ENCODE measurements around the gene POF1B.
"Not testable (repeated sequence)": the region's sequence is repeated elsewhere in the genome, so short reads cannot be mapped to it uniquely, and the experiment has no call there.

POF1B gene, protein sequence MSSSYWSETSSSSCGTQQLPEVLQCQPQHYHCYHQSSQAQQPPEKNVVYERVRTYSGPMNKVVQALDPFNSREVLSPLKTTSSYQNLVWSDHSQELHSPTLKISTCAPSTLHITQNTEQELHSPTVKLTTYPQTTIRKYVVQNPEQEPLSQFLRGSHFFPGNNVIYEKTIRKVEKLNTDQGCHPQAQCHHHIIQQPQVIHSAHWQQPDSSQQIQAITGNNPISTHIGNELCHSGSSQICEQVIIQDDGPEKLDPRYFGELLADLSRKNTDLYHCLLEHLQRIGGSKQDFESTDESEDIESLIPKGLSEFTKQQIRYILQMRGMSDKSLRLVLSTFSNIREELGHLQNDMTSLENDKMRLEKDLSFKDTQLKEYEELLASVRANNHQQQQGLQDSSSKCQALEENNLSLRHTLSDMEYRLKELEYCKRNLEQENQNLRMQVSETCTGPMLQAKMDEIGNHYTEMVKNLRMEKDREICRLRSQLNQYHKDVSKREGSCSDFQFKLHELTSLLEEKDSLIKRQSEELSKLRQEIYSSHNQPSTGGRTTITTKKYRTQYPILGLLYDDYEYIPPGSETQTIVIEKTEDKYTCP

DNA sequence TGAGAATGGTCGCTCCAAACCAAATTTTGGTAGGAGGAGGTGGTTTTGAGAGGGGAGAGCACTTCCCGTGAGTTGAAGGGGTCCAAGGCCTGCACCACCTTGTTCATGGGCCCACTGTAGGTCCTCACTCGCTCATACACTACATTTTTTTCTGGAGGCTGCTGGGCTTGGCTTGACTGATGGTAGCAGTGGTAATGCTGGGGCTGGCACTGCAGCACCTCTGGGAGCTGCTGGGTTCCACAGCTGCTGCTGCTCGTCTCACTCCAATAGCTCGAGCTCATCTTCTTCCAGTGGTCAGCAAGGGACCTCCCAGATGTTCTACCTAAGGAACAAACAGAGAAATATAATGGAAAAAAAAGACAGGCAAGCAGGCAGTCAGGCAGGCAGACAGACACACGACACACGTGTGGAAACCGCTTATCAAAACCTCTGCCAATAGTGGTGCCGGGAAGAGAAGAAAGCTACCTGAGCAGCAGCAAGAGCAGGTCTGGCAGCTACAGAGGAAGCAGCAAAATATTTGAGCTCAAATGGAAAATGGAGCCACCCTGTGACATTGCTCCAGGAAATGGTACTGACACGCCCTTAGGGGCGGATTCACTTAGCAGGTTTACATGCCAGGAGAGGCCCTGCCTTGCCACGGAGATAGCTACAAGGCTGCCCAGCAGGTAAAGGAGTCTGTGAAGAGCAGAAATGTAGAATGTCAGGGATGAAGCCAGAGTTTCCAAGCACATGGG is at the start of gene POF1B:
Gene POF1B (minus strand): TSS at position 492 of the 734 bp plus-strand sequence. CDS start 211 bp downstream, at position 281.
- DNase-seq (ENCODE audit: low read depth in 1 of 2, low spot score in 1 of 2): no peak

DNA sequence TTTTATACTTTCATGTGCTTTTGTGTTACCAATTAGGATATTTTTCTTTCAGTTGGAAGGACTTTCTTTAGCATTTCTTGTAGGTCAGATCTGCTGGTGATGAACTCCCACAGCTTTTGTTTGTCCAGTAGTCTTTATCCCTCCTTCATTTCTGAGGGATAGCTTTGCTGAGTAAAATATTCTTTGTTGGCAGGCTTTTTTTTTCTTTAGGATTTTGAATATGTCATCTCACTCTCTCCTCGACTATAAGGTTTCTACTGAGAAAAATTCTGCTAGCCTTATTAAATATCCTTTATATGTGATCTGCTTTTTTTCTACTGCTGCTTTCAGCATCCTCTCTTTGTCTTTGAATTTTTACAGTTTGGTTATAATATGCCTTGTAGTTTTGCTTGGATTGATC is 49.6 kb upstream of the POF1B start:
- DNase-seq (ENCODE audit: low read depth in 1 of 2, low spot score in 1 of 2): no peak

DNA sequence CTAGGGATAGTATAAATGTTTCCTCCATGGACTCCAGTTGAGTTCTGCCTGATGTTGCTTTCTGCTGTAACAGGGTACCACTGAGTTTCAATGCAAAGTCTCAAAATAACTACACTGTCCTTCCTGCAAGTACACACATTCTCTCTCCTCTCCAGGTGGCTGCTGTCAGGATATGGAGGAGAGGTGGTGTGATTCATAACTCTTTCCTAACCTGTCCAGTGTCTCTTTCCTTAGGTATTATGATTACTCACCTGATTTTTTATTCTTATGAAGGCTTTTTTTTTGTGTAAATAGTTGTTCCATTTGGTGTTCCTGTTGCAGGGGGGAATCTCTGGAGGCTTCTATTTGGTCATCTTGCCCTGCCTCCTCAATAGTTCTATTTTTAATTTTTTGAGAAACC is 39.8 kb upstream of the POF1B start:
- no peak for DNase-seq (ENCODE audit: low read depth in 1 of 2, low spot score in 1 of 2)

DNA sequence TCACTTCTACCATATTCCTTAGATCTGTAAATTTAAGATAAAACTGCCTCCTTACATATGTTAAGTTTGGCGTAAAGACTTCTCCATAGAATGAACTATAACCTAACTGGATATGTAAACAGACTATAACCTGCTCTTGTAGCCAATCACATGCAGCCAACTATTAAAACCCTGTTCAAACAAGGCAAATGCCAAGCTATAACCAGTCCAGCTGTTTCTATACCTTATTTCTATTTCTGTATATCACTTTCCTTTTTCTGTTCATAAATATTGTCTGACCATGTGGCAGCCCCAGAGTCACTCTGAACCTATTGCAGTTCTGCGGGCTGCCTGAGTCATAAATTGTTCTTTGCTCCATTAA is 12.4 kb upstream of the POF1B start:
- no peak for DNase-seq (ENCODE audit: low read depth in 1 of 2, low spot score in 1 of 2)

DNA sequence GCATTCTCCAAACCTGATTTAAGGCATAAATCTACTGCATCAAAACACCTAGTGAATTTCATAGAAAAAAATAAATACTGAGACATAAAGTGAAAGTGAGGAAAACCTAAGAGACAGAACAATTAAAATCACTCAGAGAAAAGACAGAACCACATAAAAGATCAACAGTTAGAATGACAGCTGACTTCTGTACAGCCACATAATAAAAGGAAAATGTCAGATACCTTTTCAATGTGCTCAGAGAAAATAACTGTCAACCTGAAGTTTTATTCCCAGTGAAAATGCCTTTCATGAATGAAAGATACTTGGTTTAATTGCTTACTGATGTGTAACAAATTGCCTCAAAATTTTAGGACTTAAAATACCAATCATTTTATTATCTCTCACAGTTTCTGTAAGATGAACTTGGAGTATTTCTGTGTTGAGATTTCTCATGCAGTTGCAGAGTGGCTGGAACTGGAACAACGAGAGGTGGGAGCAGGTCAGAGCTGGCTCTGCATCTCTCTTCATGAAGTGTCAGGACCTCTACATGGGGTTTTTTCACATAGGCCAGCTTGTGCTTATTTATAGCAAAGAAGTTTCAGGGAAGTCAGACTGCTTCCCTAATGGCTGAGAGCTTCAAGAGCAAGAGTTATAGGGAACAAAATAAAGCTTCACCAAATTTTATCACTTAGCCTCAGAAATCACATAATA is 11.9 kb upstream of the POF1B start:
- no peak for DNase-seq (ENCODE audit: low read depth in 1 of 2, low spot score in 1 of 2)

DNA sequence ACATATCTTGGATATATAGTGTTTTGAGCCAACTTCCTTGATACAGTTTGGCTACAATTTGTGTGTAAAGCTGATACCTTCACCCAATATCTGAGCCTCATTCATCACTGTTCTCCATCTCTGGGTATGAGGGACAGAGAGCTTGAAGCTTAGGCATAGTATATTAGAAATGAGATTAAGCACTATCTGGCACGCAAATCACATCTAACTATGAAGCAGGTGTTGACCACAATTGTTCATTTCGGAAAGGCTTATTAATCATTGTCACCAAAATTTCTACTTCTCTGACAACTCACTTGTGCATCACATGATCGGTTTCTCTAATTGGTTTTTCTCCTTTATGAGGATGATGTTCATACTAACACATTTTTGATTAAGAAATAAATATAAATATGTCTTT is 2.1 kb upstream of the POF1B start:
- no peak for DNase-seq (ENCODE audit: low read depth in 1 of 2, low spot score in 1 of 2)

DNA sequence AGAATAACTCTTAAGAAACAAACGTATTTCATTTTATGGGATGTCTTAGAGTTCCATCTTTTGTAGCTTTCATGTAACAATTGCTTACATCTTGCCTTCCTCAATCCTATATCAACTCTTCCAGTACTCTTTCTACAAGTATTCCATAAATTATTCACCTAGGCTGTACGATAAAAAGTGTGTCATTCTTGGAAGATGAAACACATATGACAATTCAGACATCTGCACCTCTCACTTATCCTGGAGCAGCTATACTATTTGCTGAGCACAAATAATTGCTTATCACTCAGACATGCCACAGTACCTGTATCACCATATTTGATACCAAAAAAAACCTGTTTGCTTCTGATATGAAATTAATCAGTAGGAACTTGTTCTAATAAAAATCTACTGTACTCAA is 1.0 kb downstream of the POF1B start:
- DNase-seq (ENCODE audit: low read depth in 1 of 2, low spot score in 1 of 2): no peak

DNA sequence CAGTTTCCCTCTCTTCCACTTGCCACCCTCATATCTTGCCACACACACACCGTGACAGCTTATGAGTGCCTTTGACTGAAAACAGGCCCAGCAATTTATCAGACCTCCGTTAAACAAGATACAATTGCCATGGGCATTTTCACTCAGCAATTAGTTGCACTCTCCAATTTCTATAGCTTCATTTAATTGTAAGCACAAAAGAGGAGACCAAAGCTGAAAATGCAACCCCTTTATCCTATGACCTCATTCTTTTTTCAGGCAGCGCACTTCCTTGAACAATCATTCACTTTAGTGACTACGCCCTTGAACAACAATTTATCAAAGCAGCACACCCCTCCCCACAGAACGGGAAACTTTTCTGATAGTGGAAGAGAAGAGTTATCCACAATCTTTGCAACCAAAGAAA is 4.1 kb downstream of the POF1B start:
- DNase-seq (ENCODE audit: low read depth in 1 of 2, low spot score in 1 of 2): no peak

DNA sequence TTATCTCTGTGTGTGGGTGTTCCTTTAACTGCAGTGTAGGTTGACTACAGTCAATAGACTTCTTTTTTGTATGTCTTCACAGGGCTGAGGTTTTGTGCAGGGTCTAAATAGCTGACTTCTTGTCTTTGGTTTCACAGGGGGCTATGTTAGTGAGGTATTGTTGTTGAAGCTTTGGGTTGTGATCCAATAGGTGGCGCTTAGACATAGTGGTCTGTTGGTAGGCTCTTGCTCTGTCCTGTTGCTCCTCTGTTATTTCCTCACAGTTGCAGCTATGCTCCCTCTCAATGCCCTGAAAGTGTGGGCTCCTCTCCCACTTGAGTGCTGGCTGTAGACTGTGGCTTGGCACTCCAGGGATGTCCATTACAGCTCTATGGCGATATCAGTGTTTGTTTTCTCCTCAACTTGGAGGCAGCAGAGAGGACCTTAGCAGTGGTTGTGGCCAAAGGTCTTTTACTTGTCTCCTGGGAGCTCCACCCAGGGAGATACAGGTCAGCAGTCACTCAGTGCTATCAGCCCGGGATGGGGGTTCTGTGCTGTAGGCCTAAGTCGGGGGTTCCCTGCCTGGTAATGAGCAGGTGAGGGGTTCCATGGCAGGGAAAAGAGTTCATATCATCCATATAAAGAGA is 14.0 kb downstream of the POF1B start:
- no peak for DNase-seq (ENCODE audit: low read depth in 1 of 2, low spot score in 1 of 2)

DNA sequence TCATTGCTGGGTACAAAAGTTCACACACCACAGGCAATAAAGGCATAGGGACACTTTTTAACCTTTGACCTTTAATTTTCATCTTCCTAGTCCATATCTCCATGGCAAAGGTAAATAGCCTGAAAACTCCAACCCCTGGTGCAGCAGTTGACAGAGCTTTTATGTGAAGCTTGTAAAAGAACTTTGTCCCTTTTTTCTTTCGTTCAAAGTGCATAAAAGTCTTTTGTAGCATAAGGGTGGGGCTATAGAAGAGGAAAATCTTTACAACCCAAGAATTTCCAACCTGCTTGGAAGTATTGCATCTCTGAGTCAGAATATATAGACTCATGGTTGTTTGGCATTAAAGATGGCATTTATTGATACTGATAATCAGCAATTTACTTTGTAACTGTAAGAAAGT is 20.4 kb downstream of the POF1B start:
- no peak for DNase-seq (ENCODE audit: low read depth in 1 of 2, low spot score in 1 of 2)

DNA sequence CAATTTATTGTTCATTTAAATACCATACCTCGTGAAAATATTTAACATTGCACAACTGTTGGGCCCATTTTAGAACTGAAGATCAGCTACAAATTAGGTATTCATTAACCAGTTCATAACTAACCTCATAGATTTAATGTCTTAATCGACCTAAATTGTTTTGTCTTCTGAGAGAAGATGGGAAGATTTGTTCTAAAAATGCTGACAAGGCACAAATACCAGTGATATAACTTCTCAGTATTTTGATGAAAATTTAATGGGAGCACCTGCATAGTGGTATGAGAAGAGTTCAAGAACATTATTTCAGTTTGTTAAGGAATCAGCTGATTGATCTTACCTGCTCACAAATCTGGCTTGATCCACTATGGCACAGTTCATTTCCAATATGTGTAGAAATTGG is 33.9 kb downstream of the POF1B start:
- DNase-seq (ENCODE audit: low read depth in 1 of 2, low spot score in 1 of 2): no peak

DNA sequence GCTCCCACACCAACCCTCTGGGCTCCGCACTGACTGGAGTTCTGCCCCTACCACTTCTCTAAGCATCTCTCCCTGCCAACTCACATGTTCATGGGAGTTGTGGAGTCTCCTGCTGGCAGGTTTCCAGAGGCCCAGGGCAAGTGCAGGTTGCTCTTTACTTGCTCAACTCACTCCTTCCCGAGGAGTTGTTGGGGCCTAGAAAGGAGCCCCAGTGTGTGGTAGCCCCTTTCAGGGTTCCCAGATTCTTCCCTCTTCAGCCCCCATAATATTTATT is 52.5 kb downstream of the POF1B start:
- no peak for DNase-seq (ENCODE audit: low read depth in 1 of 2, low spot score in 1 of 2)

DNA sequence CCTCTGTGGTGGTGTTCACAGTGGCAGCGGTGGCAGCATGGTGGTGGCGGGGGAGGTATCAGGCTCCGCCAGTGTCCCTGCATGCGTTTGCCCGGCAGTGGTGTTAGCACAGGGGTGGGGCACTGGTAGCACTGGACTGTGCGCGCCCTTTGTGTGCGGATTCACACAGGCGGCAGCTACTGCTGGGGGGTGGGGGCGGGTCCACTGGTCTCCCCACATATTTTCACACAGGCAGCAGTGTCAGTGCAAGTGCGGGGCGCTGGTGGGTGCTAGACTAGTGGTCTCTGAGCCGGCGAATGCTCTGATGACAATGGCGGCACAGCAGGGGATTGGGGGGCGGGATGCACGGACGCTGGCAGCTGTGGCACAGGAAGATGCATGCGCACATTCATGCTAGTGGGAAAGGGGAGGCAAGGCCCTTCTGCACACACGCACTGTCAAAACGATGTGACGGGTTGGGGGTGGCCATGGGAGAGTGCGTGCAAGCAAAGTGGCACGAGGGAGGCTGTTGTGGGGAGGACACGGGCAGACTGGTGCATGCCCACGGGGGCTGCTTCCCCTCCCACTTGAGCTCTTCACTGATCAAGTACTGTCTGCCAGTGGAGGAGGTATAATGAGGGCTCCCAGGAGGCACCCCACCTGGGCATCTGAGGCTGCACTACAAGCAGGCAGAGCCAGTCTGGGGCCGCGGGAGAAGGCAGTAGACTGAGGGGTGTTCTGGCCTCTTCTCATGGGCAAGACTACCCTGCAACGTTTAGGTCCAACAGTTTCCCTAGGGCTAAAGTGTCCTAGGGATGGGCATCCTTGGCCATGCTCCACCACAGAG is 53.0 kb downstream of the POF1B start:
- no peak for DNase-seq (ENCODE audit: low read depth in 1 of 2, low spot score in 1 of 2)

DNA sequence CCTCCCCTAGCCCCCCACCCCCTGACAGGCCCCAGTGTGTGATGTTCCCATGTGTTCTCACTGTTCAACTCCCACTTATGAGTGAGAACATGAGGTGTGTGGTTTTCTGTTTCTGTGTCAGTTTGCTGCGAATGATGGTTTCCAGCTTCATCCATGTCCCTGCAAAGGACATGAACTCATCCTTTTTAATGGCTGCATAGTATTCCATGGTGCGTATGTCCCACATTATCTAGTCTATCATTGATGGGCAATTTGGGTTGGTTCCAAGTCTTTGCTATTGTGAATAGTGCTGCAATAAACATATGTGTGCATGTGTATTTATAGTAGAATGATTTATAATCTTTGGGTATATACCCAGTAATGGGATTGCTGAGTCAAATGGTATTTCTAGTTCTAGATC is 68.1 kb downstream of the POF1B start:
- DNase-seq (ENCODE audit: low read depth in 1 of 2, low spot score in 1 of 2): not testable (repeated sequence)

DNA sequence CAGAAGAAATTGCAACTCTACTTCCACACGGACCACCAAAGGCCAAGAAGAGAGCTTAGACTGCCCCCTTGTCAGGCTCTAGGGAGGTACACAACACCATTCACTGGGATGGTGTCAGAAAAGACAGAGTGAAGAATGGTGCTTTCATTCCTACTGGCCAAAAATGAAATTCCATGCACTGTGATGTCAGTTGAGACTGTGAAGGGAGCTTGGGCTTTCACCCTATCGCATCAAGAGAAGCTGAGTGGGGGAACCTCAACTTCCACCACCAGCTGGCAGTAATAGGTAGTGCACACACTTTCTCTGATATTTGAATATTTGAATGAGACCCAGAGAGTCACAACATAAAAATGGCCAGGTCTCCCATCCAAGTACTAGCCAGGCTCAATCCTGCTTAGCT is 69.7 kb downstream of the POF1B start:
- no peak for DNase-seq (ENCODE audit: low read depth in 1 of 2, low spot score in 1 of 2)

DNA sequence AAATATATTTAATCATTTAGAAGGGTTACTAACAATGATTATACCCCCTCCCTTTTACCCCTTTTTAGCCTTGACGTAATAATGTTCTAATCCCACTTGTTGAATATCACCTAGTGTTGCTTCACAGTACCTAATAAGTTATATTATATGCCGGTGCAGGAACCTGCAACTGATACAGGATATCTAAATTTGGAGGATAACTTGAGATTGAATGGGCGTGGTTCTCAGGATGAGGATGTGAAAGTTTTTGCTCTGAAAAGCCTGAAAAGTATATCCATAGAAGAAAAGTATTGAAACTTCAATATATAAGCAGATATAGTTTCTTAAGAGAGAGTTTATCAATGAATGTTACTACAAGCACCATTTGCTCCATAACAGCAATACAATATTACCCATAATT is 75.9 kb downstream of the POF1B start:
- DNase-seq (ENCODE audit: low read depth in 1 of 2, low spot score in 1 of 2): no peak

DNA sequence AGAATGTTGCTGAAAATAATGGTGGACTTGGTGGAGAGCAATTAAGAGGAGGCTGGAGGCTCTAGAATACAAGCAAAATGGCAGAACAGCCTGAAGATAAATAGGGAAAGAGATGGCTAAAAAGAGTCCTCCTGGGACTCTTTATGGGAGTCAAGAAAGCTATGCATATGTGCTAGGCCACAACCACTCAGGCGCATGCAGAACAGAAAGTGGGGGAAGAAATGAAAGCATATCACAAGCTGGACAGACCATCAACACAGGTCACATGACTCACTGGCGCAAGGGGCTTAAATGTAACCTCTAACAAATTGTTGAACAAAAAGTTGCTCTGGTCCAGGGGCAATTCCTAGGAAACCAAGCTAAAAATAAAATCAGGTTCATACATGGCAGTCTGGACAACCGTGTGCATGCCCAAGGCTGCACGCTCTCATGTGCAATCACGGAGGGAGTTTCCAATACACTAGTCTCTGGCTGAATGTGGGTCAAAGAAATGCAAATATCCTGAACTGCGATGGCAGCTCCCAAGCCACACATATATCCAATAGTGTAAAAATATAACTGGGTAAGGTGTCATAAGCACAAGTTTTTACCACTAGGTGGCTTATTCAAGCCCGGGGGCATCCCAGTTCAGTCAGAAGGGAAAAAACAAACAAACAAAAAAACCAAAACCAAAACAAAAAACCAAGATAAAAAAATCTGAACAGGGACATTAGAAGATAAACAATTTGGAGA is 90.3 kb downstream of the POF1B start:
- DNase-seq (ENCODE audit: low read depth in 1 of 2, low spot score in 1 of 2): no peak

DNA sequence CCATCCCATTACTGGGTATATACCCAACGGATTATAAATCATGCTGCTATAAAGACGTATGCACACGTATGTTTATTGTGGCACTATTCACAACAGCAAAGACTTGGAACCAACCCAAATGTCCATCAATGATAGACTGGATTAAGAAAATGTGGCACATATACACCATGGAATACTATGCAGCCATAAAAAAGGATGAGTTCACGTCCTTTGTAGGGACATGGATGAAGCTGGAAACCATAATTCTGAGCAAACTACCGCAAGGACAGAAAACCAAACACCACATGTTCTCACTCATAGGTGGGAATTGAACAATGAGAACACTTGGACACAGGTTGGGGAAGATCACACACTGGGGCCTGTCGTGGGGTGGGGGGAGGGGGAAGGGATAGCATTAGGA is 94.2 kb downstream of the POF1B start:
- DNase-seq (ENCODE audit: low read depth in 1 of 2, low spot score in 1 of 2): not testable (repeated sequence)

DNA sequence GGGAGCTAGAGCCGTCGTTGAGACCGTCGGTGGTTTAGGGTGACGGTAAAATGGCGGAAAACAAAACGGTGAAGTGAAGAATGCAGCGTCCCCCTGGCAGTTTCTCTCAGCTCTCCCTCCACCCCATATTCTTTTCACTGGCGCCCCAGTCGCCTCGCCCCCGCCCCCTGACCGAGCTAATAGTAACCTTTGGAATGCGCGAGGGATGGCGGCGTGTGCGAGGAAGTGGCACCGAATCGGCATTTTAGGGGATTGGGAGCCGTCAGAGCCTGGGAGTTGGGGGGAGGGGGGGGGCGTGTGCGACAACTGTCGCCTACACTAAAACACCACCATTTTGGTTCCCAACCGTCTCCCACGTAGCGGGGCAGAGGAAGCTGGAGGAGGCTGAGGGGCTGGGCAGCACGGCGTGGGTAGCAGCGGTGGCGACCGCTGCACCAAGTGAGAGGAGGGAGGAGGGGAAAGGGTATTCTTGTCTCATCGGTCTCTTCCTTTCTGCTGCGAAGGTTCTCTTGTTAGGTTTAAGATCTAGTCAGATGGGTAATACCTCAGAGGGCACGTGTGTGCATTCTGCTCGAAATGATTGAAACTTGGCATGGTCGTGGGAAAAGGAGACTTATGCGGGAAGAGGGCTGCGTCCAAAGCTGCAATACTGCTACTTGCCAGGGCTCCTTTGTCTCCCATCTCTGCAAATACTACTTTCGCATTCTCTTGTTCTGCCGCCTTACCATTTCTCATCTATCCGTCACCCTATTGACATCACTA is 134.8 kb downstream of the POF1B start:
- no peak for DNase-seq (ENCODE audit: low read depth in 1 of 2, low spot score in 1 of 2)
